MM.1S (cell line): ENCODE measurements around the gene PARVB.

Source experiments
- DNase-seq: peaks from one replicate; pipeline ENCODE4 v3.0.0-alpha.2; 2015
- H2AFZ ChIP-seq: fragments of 300-600 bp; sonication (generic); 2 replicates; pipeline ENCODE4 v1.6.0; 2016; ENCODE audit warnings: antibody characterized with exemption, low read length
- H3F3A ChIP-seq: fragments of 300-600 bp; sonication (generic); 2 replicates; pipeline ENCODE4 v1.6.1; 2016; ENCODE audit warnings: mild to moderate bottlenecking, antibody characterized with exemption, low read length, moderate library complexity, mixed read lengths; ENCODE audit not compliant: insufficient read depth
- H3K27ac ChIP-seq: fragments of 300-600 bp; sonication (generic); 2 replicates; pipeline ENCODE4 v1.5.1; 2016; ENCODE audit warnings: mild to moderate bottlenecking, low read length
- H3K27me3 ChIP-seq: fragments of 300-600 bp; sonication (generic); replicated peaks from 2 replicates; pipeline ENCODE4 v1.6.0; 2016; ENCODE audit warnings: low read length; ENCODE audit not compliant: insufficient read depth
- H3K36me3 ChIP-seq: fragments of 300-600 bp; sonication (generic); replicated peaks from 2 replicates; pipeline ENCODE4 v1.6.1; 2016; ENCODE audit warnings: mild to moderate bottlenecking, low read length, mixed read lengths; ENCODE audit not compliant: insufficient read depth
- H3K4me1 ChIP-seq: fragments of 300-600 bp; sonication (generic); 2 replicates; pipeline ENCODE4 v1.6.1; 2016; ENCODE audit warnings: low read length, mixed read lengths
- H3K4me2 ChIP-seq: fragments of 300-600 bp; sonication (generic); 2 replicates; pipeline ENCODE4 v1.6.0; 2016; ENCODE audit warnings: low read depth, low read length
- H3K4me3 ChIP-seq: fragments of 300-600 bp; sonication (generic); 2 replicates; pipeline ENCODE4 v1.5.1; 2016; ENCODE audit warnings: low read length, mixed read lengths
- H3K79me2 ChIP-seq: fragments of 300-600 bp; sonication (generic); 2 replicates; pipeline ENCODE4 v1.6.1; 2016; ENCODE audit warnings: mixed run types, low read length, mixed read lengths
- H3K9ac ChIP-seq: fragments of 300-600 bp; sonication (generic); 2 replicates; pipeline ENCODE4 v1.6.1; 2016; ENCODE audit warnings: low read length, mixed read lengths
- H3K9me2 ChIP-seq: fragments of 300-600 bp; sonication (generic); replicated peaks from 2 replicates; pipeline ENCODE4 v1.6.1; 2016; ENCODE audit warnings: mild to moderate bottlenecking, low read length, mixed read lengths; ENCODE audit not compliant: insufficient read depth
- H3K9me3 ChIP-seq: fragments of 300-600 bp; sonication (generic); replicated peaks from 2 replicates; pipeline ENCODE4 v1.6.1; 2016; ENCODE audit warnings: mild to moderate bottlenecking, low read length, mixed read lengths; ENCODE audit not compliant: insufficient read depth
- H4K20me1 ChIP-seq: fragments of 300-600 bp; sonication (generic); 2 replicates; pipeline ENCODE4 v1.6.1; 2016; ENCODE audit warnings: mild to moderate bottlenecking, low read length, moderate library complexity, mixed read lengths; ENCODE audit not compliant: insufficient read depth
- CTCF ChIP-seq: fragments of 300-600 bp; sonication (generic); IDR thresholded peaks from 2 replicates; pipeline ENCODE4 v1.5.1; 2016; ENCODE audit warnings: antibody characterized with exemption, low read length, mixed read lengths
- EZH2 ChIP-seq: fragments of 300-600 bp; sonication (generic); optimal IDR thresholded peaks from 2 replicates; pipeline ENCODE3; 2017; ENCODE audit warnings: low read depth, mild to moderate bottlenecking, antibody characterized with exemption, low read length, mixed read lengths
- EZH2phosphoT487 ChIP-seq: fragments of 300-600 bp; sonication (generic); IDR thresholded peaks from 2 replicates; pipeline ENCODE4 v1.6.1; 2018; ENCODE audit warnings: antibody characterized with exemption, low read length

PARVB gene

DNA sequence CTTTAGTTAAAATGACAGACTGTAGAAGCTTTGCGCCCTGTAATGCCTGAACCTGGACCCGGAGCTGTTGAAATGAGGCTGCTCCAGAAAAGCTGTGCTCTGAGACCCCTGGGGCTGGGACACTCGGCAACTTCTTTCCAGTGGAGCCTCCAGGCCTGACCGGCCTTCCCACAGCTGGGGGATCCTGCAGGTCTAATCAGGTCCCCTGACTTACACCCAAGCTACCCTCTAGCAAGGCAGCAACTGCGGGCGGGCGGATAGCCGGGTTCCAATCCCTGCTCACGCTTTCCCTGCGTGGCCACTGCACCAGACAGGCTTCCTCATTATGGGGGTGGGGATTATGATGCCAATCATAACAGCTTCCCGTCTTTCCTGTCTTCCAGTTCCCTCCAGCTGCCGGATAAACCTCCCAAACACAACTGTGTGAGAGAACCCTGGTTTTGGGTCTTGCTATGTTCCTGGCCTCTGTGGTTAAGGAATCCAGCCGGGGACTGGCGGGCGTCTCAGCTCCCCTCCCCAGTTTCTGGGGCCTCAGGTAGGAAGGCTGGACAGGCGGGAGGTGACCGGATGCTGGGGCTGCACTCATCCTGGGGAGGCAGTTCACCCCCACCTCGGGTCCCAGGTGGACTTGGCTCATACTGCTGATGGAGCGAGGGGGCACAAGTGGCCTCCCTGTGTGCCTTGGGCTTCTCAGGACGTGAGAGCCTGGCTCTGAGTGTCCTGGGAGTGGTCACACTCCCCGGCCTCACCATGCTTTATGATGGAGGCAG is 195.2 kb downstream of the PARVB start:
- Histone ChIP-seq H3K27ac (no peak overlapping the region), H3K4me2 (no peak overlapping the region), H3K27me3 (peaks cover 83% of the 10 kb centered on the region), H2AFZ (no peak overlapping the region), H3K4me1 (no peaks in the 10 kb centered on the region), H3K79me2 (no peaks in the 10 kb centered on the region), H3K9me2 (no peaks in the 10 kb centered on the region), H3K9ac (no peak overlapping the region), H3F3A (no peaks in the 10 kb centered on the region), H4K20me1 (no peaks in the 10 kb centered on the region), H3K4me3 (no peak overlapping the region), H3K9me3 (no peaks in the 10 kb centered on the region), H3K36me3 (no peaks in the 10 kb centered on the region)
- DNase-seq = no peak
- TF ChIP-seq CTCF = no peak
- TF ChIP-seq EZH2phosphoT487 = no peak
- TF ChIP-seq EZH2 = no peak

- H3K27me3 ChIP-seq = peaks cover 89% of the 10 kb centered on the region
- no peak overlapping the region for H3K4me2 ChIP-seq
- no peaks in the 10 kb centered on the region for H3K79me2 ChIP-seq
- H3K9ac ChIP-seq = no peak overlapping the region
- no peaks in the 10 kb centered on the region for H3K4me1 ChIP-seq
- H3K9me3 ChIP-seq = no peaks in the 10 kb centered on the region
- H4K20me1 ChIP-seq = no peaks in the 10 kb centered on the region
- no peak overlapping the region for H3K4me3 ChIP-seq
- no peaks in the 10 kb centered on the region for H3K9me2 ChIP-seq
- no peak for DNase-seq
- no peak for TF ChIP-seq EZH2phosphoT487
- no peak for TF ChIP-seq EZH2
- TF ChIP-seq CTCF = no peak
- no peaks in the 10 kb centered on the region for H3F3A ChIP-seq
- no peak overlapping the region for H2AFZ ChIP-seq
- H3K36me3 ChIP-seq = no peaks in the 10 kb centered on the region
- no peak overlapping the region for H3K27ac ChIP-seq
These were observed 196.9 kb downstream of the PARVB start for GRCh38 chr22:44220727-44221680.

DNA sequence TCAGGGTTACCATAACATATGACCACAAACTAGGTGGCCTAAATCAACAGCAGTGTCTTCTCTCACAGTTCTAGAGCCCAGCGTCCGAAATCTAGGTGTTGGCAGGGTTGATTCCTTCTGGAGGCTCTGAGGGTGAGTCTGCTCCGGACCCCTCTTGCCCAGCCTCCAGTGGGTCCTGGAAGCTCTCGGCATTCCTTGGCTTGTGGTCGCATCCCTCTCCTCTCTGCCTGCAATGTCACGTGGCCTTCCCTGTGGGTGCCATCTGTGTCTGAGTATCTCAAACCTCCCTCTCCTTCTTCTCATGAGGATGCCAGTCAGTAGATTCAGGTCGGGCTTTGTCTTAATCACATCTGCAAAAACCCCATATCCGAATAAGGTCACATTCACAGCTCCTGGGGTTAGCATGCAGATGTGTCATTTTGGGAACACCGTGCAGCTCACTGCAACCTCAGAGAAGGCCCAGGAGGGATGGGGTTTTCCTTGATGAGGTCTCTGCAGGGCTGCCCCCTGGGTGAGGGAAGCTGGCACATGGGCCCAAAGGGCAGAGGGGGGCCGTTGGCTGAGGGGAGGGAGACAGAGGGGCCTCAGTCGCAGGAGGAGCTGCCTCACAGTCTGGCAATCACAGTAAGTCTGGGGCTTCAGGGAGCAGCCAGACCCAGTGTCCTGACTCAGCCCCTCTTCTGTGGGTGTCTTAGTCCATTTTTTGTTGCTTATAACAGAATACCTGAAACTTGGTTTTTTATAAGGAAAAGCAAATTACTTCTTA is 197.8 kb downstream of the PARVB start:
- TF ChIP-seq EZH2 (no peak), CTCF (no peak), EZH2phosphoT487 (no peak)
- H2AFZ ChIP-seq = no peak overlapping the region
- no peaks in the 10 kb centered on the region for H3F3A ChIP-seq
- H3K27me3 ChIP-seq = peaks cover 91% of the 10 kb centered on the region
- no peaks in the 10 kb centered on the region for H3K9me2 ChIP-seq
- no peaks in the 10 kb centered on the region for H3K36me3 ChIP-seq
- no peak overlapping the region for H3K4me3 ChIP-seq
- H3K9me3 ChIP-seq = no peaks in the 10 kb centered on the region
- H3K79me2 ChIP-seq = no peaks in the 10 kb centered on the region
- no peak overlapping the region for H3K9ac ChIP-seq
- no peak overlapping the region for H3K4me2 ChIP-seq
- H3K27ac ChIP-seq = no peak overlapping the region
- DNase-seq = no peak
- H3K4me1 ChIP-seq = no peaks in the 10 kb centered on the region
- H4K20me1 ChIP-seq = no peaks in the 10 kb centered on the region
